Natural killer cell (primary cell): ENCODE data around the gene CWF19L1. TPM values are rescaled to one million over a fixed set of nuclear protein-coding genes. Genes with fewer than 3 reads are reported as not detected.

Source experiments
- ATAC-seq, 3 donors: fragments of 150-1000 bp in 2 of 3; fragments of 200-7000 bp in 1 of 3; cut with Tn5 transposase; 1 replicate in 1 of 3; 2 replicates in 2 of 3; pipeline ENCODE4 v1.10.0; 2021; ENCODE audit warnings: mild to moderate bottlenecking in 2 of 3, moderate library complexity in 2 of 3
- DNase-seq, 2 donors: peaks; one replicate each; pipeline versions ENCODE4 v3.0.0 to v3.0.0-alpha.2; 2013 to 2021; ENCODE audit warnings: mixed read lengths in 1 of 2
- H3K27ac ChIP-seq: one replicate; pipeline ENCODE4 v1.5.1; 2013; ENCODE audit warnings: mild to moderate bottlenecking, low read length
- H3K27me3 ChIP-seq: one replicate; pipeline ENCODE4 v1.6.1; 2013; ENCODE audit warnings: low read length; ENCODE audit not compliant: control insufficient read depth, insufficient read depth
- H3K36me3 ChIP-seq: one replicate; pipeline ENCODE4 v1.6.1; 2013; ENCODE audit warnings: low read length; ENCODE audit not compliant: control insufficient read depth, insufficient read depth
- H3K4me1 ChIP-seq: one replicate; pipeline ENCODE4 v1.6.1; 2013; ENCODE audit warnings: low read length; ENCODE audit not compliant: control insufficient read depth, insufficient read depth
- H3K4me3 ChIP-seq: one replicate; pipeline ENCODE4 v1.5.1; 2013; ENCODE audit warnings: low read length
- H3K9me3 ChIP-seq: one replicate; pipeline ENCODE4 v1.6.1; 2013; ENCODE audit warnings: low read length; ENCODE audit not compliant: control insufficient read depth, insufficient read depth
- H3K27ac Mint-ChIP-seq, 2 donors: one replicate each; pipeline ENCODE4 v1.8.0; 2022; ENCODE audit warnings: mild to moderate bottlenecking in 2 of 2, mixed read lengths in 2 of 2, moderate library complexity in 1 of 2
- H3K27me3 Mint-ChIP-seq, 2 donors: one replicate each; pipeline ENCODE4 v1.8.0; 2022; ENCODE audit warnings: low read depth in 2 of 2, mixed read lengths in 2 of 2
- H3K36me3 Mint-ChIP-seq: one replicate; pipeline ENCODE4 v1.8.0; 2022; ENCODE audit warnings: mixed read lengths
- H3K4me1 Mint-ChIP-seq, 2 donors: one replicate each; pipeline ENCODE4 v1.8.0; 2022; ENCODE audit warnings: mixed read lengths in 2 of 2
- H3K4me3 Mint-ChIP-seq: one replicate; pipeline ENCODE4 v1.8.0; 2022; ENCODE audit warnings: mild to moderate bottlenecking, moderate library complexity, mixed read lengths
- H3K9me3 Mint-ChIP-seq, 2 donors: one replicate each; pipeline ENCODE4 v1.8.0; 2022; ENCODE audit warnings: mixed read lengths in 2 of 2
- CTCF ChIP-seq: fragments of 200-600 bp; IDR thresholded peaks from one replicate; pipeline ENCODE4 v1.8.0; 2022; ENCODE audit warnings: antibody characterized with exemption
- WGBS: methylation state at CpG from one replicate; pipeline ENCODE4 v1.1.7; 2013; ENCODE audit warnings: missing lambda C conversion rate; ENCODE audit not compliant: insufficient coverage; 5-methylcytosine and 5-hydroxymethylcytosine counted together
- intact Hi-C: fragments of 100-400 bp; cut with micrococcal nuclease; formaldehyde crosslinking; loops from one replicate; pipeline ENCODE4 v1.14.2; 2022
- total RNA-seq, 4 donors: library from RNA; stranded (reverse); fragments of 120-200 nt in 1 of 4; gene quantifications; one replicate each; pipeline versions ENCODE4 v1.2.3 to v1.2.4, GENCODE V29; 2013 to 2022

CWF19L1 gene
- total RNA-seq, 3 donors from 2014 or later (not counting 1 experiment from before 2014, with no cell fraction given), result 52.5 to 58.0 (median 54.8) TPM

GRCh38 chr10:100216006-100216405, 51.4 kb downstream of the CWF19L1 start:
- H3K27me3 Mint-ChIP-seq, result no peaks in the 10 kb centered on the region
- H3K4me1 ChIP-seq, result no peaks in the 10 kb centered on the region
- intact Hi-C loops, result no loop called here
- H3K27me3 ChIP-seq, result no peaks in the 10 kb centered on the region
- H3K4me3 ChIP-seq, result no peak overlapping the region
- ATAC-seq (no peak), DNase-seq (no peak)
- H3K36me3 Mint-ChIP-seq, result peaks cover 27% of the 10 kb centered on the region
- peaks cover 81% of the 10 kb centered on the region for H3K36me3 ChIP-seq
- no peak overlapping the region for H3K27ac ChIP-seq
- H3K9me3 ChIP-seq, result no peaks in the 10 kb centered on the region
- no peak overlapping the region for H3K4me3 Mint-ChIP-seq
- no peak for TF ChIP-seq CTCF
- no peaks in the 10 kb centered on the region for H3K9me3 Mint-ChIP-seq
- WGBS, result 93% methylated on average over 2 of the region's 2 CpGs
- no peaks in the 10 kb centered on the region for H3K4me1 Mint-ChIP-seq
- no peak overlapping the region for H3K27ac Mint-ChIP-seq

- WGBS, result 100% methylated on average over 6 of the region's 7 CpGs
- TF ChIP-seq CTCF, result no peak
- H3K4me3 ChIP-seq, result no peak overlapping the region
- peaks cover 60% of the 10 kb centered on the region for H3K36me3 ChIP-seq
- H3K27ac ChIP-seq, result no peak overlapping the region
- H3K27me3 ChIP-seq, result no peaks in the 10 kb centered on the region
- Mint-ChIP-seq H3K27ac (no peak overlapping the region), H3K9me3 (no peaks in the 10 kb centered on the region), H3K27me3 (no peaks in the 10 kb centered on the region), H3K4me1 (no peaks in the 10 kb centered on the region), H3K4me3 (no peak overlapping the region), H3K36me3 (peaks cover 16% of the 10 kb centered on the region)
- DNase-seq (no peak), ATAC-seq (no peak)
- H3K4me1 ChIP-seq, result no peaks in the 10 kb centered on the region
- intact Hi-C loops, result no loop called here
- no peaks in the 10 kb centered on the region for H3K9me3 ChIP-seq
Observed at GRCh38 chr10:100209303-100209702, 58.1 kb downstream of the CWF19L1 start.

- WGBS, result 98% methylated on average over 9 of the region's 9 CpGs
- intact Hi-C loops, result no loop called here
- Mint-ChIP-seq H3K9me3 (no peaks in the 10 kb centered on the region), H3K36me3 (peaks cover 23% of the 10 kb centered on the region), H3K4me1 (no peaks in the 10 kb centered on the region), H3K4me3 (no peak overlapping the region), H3K27ac (no peak overlapping the region), H3K27me3 (no peaks in the 10 kb centered on the region)
- no peak for DNase-seq
- Histone ChIP-seq H3K27ac (no peak overlapping the region), H3K36me3 (peaks cover 66% of the 10 kb centered on the region), H3K4me3 (no peak overlapping the region), H3K27me3 (no peaks in the 10 kb centered on the region), H3K4me1 (no peaks in the 10 kb centered on the region), H3K9me3 (no peaks in the 10 kb centered on the region)
- no peak for ATAC-seq
- TF ChIP-seq CTCF, result no peak
Observed at GRCh38 chr10:100208276-100208675, 59.2 kb downstream of the CWF19L1 start.

- no peaks in the 10 kb centered on the region for H3K9me3 Mint-ChIP-seq
- no peak for TF ChIP-seq CTCF
- 89% methylated on average over 2 of the region's 2 CpGs for WGBS
- H3K36me3 Mint-ChIP-seq, result peaks cover 23% of the 10 kb centered on the region
- Histone ChIP-seq H3K27me3 (no peaks in the 10 kb centered on the region), H3K4me3 (no peak overlapping the region), H3K36me3 (peaks cover 74% of the 10 kb centered on the region), H3K27ac (no peak overlapping the region), H3K9me3 (no peaks in the 10 kb centered on the region), H3K4me1 (no peaks in the 10 kb centered on the region)
- ATAC-seq (no peak), DNase-seq (peak in 1 of 2 donors; percentile 37)
- H3K4me1 Mint-ChIP-seq, result no peaks in the 10 kb centered on the region
- intact Hi-C loops, result no loop called here
- no peak overlapping the region for H3K4me3 Mint-ChIP-seq
- H3K27ac Mint-ChIP-seq, result no peak overlapping the region
- no peaks in the 10 kb centered on the region for H3K27me3 Mint-ChIP-seq
Observed at GRCh38 chr10:100204370-100204769, 63.1 kb downstream of the CWF19L1 start.
